Endothelial cell of coronary artery (primary cell): Measurements from ENCODE around the gene ZDHHC18. TPM values are rescaled to one million over a fixed set of nuclear protein-coding genes. Genes with fewer than 3 reads are reported as not detected.

Experiments used
- total RNA-seq: library from RNA; depleted of rRNA; stranded (reverse); fragments of >200 nt; gene quantifications from 2 replicates; pipeline ENCODE4 v1.2.3, GENCODE V29; 2014

Gene ZDHHC18
- 5.1 and 5.3 TPM in 2 replicates for total RNA-seq

DNA sequence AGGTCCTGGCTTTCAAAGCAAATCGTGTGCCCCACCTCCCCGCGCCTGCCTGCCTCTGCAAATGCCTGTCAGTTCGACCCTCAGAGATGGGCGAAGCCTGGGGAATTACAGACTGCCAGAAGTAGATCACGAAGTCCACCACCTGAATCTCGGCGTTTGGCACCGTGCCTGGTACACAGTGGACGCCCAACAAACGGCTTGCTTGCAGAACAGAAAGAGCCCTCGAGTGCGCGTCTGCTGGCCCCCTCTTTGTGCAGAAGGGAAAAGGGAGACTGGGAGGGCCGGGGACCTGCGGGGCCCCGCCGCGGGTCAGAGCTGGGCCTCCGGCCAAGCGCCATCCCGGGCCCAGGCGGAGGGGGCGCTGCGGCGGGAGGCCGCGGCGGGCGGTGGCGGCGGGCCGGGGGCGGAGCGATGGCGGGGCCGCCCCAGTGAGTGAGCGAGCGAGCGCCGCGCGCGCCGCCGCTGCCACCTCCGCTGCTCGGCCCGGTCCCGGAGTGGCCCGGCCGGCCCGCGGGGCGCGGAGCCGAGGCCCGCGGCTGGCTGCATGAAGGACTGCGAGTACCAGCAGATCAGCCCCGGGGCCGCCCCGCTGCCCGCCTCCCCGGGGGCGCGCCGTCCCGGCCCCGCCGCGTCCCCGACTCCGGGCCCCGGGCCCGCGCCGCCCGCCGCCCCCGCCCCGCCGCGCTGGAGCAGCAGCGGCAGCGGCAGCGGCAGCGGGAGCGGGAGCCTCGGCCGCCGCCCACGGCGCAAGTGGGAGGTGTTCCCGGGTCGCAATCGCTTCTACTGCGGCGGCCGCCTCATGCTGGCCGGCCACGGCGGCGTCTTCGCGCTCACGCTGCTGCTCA lies at the start of gene ZDHHC18:
Gene ZDHHC18 (plus strand): TSS at position 428 of the 845 bp plus-strand sequence. CDS start 117 bp downstream, at position 545.

DNA sequence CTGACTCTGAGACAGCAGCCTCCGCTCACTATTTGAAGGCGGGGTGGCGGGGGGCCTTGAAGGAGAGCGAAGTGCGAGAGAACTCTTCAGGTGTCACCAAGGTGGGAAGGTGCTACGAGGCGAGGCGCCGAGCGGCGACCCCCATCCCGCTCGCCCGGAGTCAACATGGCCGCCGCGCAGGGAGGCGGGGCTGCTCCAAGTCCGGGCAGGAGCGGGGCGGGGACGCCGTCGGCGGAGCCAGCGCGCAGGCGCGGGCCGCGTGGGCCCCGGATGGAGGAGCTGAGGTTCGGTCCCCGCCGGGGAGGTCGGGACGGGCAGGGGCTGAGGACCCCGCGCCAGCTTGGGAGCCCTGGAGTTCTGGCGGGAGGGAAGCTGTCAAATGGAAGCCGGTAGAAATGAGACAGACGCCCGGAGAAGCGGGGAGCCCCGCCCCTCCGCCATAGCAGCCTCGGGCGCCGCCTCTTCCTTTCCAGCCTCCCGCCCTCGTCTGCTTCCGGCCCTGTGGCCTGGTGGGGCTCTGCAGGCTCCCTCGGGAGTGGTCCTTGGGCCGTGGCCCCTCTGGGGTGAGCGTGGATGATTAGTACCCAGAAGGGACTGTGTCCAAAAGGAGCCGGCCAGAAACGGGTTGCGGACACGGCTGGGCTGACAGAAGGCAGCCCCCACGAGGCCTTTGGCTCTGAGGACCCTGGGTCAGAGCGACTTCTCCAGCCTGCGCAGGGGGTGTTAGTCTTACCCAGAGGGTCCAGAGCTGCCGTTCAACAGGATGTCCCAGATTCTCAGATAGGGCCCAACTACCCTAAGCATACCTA lies 38.6 kb upstream of the ZDHHC18 start, which contains the start of gene PIGV:
Gene PIGV (plus strand): TSS at position 245 of the 809 bp plus-strand sequence. CDS start 2,866 bp downstream, outside the sequence.

DNA sequence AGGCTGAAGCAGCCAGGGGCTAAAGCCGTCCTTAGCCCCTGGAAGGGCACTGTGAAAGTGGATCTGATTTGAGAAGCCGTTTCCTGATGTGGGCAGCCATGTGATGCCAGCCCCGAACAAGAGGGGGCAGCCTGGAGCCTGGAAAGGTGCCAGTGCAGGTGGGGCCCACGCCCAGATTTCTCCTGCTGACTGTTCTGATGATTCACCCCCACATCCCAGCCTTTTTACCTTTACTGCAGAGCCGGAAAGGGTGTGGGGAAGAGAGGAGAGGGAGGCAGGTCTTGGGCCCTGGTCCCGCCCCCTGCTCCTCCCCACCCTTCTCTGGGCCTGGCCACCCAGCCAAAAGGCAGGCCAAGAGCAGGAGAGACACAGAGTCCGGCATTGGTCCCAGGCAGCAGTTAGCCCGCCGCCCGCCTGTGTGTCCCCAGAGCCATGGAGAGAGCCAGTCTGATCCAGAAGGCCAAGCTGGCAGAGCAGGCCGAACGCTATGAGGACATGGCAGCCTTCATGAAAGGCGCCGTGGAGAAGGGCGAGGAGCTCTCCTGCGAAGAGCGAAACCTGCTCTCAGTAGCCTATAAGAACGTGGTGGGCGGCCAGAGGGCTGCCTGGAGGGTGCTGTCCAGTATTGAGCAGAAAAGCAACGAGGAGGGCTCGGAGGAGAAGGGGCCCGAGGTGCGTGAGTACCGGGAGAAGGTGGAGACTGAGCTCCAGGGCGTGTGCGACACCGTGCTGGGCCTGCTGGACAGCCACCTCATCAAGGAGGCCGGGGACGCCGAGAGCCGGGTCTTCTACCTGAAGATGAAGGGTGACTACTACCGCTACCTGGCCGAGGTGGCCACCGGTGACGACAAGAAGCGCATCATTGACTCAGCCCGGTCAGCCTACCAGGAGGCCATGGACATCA lies 36.5 kb downstream of the ZDHHC18 start, which contains the start of gene SFN:
Gene SFN (plus strand): TSS at position 369 of the 904 bp plus-strand sequence. CDS start 64 bp downstream, at position 433.

GRCh38 chr1:26889551-26890466 lies 63.3 kb downstream of the ZDHHC18 start, which contains the start of gene GPN2:
Gene GPN2 (minus strand): TSS chr1:26890283. CDS start chr1:26890096, 187 bp downstream.

GRCh38 chr1:26900001-26900814 lies 73.7 kb downstream of the ZDHHC18 start, which contains the start of gene GPATCH3:
Gene GPATCH3 (minus strand): TSS chr1:26900467. CDS start chr1:26900442, 25 bp downstream.

Other genes with a start within 250 kb of the ZDHHC18 start
- gene ARID1A, start 130.7 kb upstream of the ZDHHC18 start, total RNA-seq, result 11.1 and 21.8 TPM in 2 replicates
- 5.2 and 7.6 TPM in 2 replicates for gene PIGV, start 38.7 kb upstream of the ZDHHC18 start, total RNA-seq
- 0.28 TPM in 1 of 2 replicates, not detected in the other for gene SFN, start 36.5 kb downstream of the ZDHHC18 start, total RNA-seq
- 10.7 and 12.0 TPM in 2 replicates for gene GPN2, start 63.6 kb downstream of the ZDHHC18 start, total RNA-seq
- 10.5 and 10.7 TPM in 2 replicates for gene GPATCH3, start 73.8 kb downstream of the ZDHHC18 start, total RNA-seq
- gene NR0B2, start 87.3 kb downstream of the ZDHHC18 start, total RNA-seq, result not detected in 2 replicates
- gene NUDC, start 95.1 kb downstream of the ZDHHC18 start, total RNA-seq, result 44.0 and 54.5 TPM in 2 replicates
- gene KDF1, start 133.8 kb downstream of the ZDHHC18 start, total RNA-seq, result under 0.01 TPM in 1 of 2 replicates, not detected in the other
- 10.1 and 22.8 TPM in 2 replicates for gene TRNP1, start 167.0 kb downstream of the ZDHHC18 start, total RNA-seq
- 1.1 and 2.0 TPM in 2 replicates for gene TENT5B, start 186.2 kb downstream of the ZDHHC18 start, total RNA-seq